H9 (cell line): ENCODE measurements around the gene KRT81. TPM values are rescaled to one million over a fixed set of nuclear protein-coding genes. Genes with fewer than 3 reads are reported as not detected.

Experiments used
- DNase-seq: peaks from one replicate; pipeline ENCODE4 v3.0.0-alpha.2; 2017
- H2AFZ ChIP-seq: one replicate; pipeline ENCODE4 v1.6.1; 2013; ENCODE audit warnings: mild to moderate bottlenecking, low read length, control low read depth, moderate library complexity
- H2AK5ac ChIP-seq: 2 replicates; pipeline ENCODE4 v1.6.1; 2013; ENCODE audit warnings: low read length, control low read depth, mixed read lengths; ENCODE audit not compliant: insufficient read length
- H2BK120ac ChIP-seq: one replicate; pipeline ENCODE4 v1.6.1; 2013; ENCODE audit warnings: low read depth, mild to moderate bottlenecking, low read length, control low read depth, inconsistent platforms; ENCODE audit not compliant: poor library complexity, severe bottlenecking
- H2BK12ac ChIP-seq: 2 replicates; pipeline ENCODE4 v1.6.1; 2013; ENCODE audit warnings: low read length, control low read depth, mixed read lengths, low read depth; ENCODE audit not compliant: insufficient read length
- H2BK15ac ChIP-seq: 2 replicates; pipeline ENCODE4 v1.6.1; 2013; ENCODE audit warnings: low read depth, low read length, control low read depth
- H2BK20ac ChIP-seq: one replicate; pipeline ENCODE4 v1.6.1; 2013; ENCODE audit warnings: low read depth, mild to moderate bottlenecking, low read length, control low read depth, inconsistent platforms; ENCODE audit not compliant: poor library complexity, severe bottlenecking
- H2BK5ac ChIP-seq: 2 replicates; pipeline ENCODE4 v1.6.1; 2013; ENCODE audit warnings: low read length, control low read depth, mixed read lengths; ENCODE audit not compliant: insufficient read length
- H3K14ac ChIP-seq: 2 replicates; pipeline ENCODE4 v1.6.1; 2013; ENCODE audit warnings: low read length, control low read depth; ENCODE audit not compliant: insufficient read depth
- H3K18ac ChIP-seq: 2 replicates; pipeline ENCODE4 v1.6.1; 2013; ENCODE audit warnings: low read depth, mild to moderate bottlenecking, mixed read lengths, low read length, control low read depth; ENCODE audit not compliant: insufficient read length
- H3K23ac ChIP-seq: 2 replicates; pipeline ENCODE4 v1.6.1; 2013; ENCODE audit warnings: low read length, control low read depth, mixed read lengths, low read depth; ENCODE audit not compliant: insufficient read length
- H3K23me2 ChIP-seq: 2 replicates; pipeline ENCODE4 v1.6.1; 2013; ENCODE audit warnings: low read depth, mild to moderate bottlenecking, mixed read lengths, low read length, control low read depth; ENCODE audit not compliant: insufficient read length, poor library complexity, severe bottlenecking
- H3K27ac ChIP-seq: 2 replicates; pipeline ENCODE4 v1.5.1; 2013; ENCODE audit warnings: low read length, control low read depth, mixed read lengths, low read depth; ENCODE audit not compliant: insufficient read length
- H3K27me3 ChIP-seq: 2 replicates; pipeline ENCODE4 v1.6.1; 2013; ENCODE audit warnings: low read length, control low read depth, inconsistent platforms; ENCODE audit not compliant: insufficient read depth
- H3K4ac ChIP-seq: 2 replicates; pipeline ENCODE4 v1.6.1; 2013; ENCODE audit warnings: low read depth, mild to moderate bottlenecking, control low read depth, inconsistent platforms, low read length, moderate library complexity
- H3K4me1 ChIP-seq: 2 replicates; pipeline ENCODE4 v1.6.1; 2013; ENCODE audit warnings: low read length, control low read depth, inconsistent platforms; ENCODE audit not compliant: insufficient read depth
- H3K4me2 ChIP-seq: 2 replicates; pipeline ENCODE4 v1.6.1; 2013; ENCODE audit warnings: low read length, control low read depth, mixed read lengths; ENCODE audit not compliant: insufficient read length, insufficient read depth
- H3K56ac ChIP-seq: 2 replicates; pipeline ENCODE4 v1.6.1; 2013; ENCODE audit warnings: low read depth, mild to moderate bottlenecking, mixed read lengths, low read length, control low read depth; ENCODE audit not compliant: insufficient read length
- H3K79me1 ChIP-seq: 2 replicates; pipeline ENCODE4 v1.6.1; 2013; ENCODE audit warnings: low read depth, mild to moderate bottlenecking, moderate library complexity, low read length, control low read depth, inconsistent platforms; ENCODE audit not compliant: insufficient read depth, poor library complexity, severe bottlenecking
- H3K79me2 ChIP-seq: 2 replicates; pipeline ENCODE4 v1.6.1; 2013; ENCODE audit warnings: low read length, control low read depth, inconsistent platforms; ENCODE audit not compliant: insufficient read depth
- H3K9ac ChIP-seq: 2 replicates; pipeline ENCODE4 v1.6.1; 2013; ENCODE audit warnings: low read length, control low read depth, mixed read lengths; ENCODE audit not compliant: insufficient read length; ENCODE audit errors: extremely low read depth
- H3K9me3 ChIP-seq: one replicate; pipeline ENCODE4 v1.6.1; 2013; ENCODE audit warnings: low read depth, low read length, inconsistent platforms; ENCODE audit not compliant: control insufficient read depth
- H3T11ph ChIP-seq: one replicate; pipeline ENCODE4 v1.6.1; 2013; ENCODE audit warnings: mild to moderate bottlenecking, low read length, control low read depth, inconsistent platforms
- H4K20me1 ChIP-seq: one replicate; pipeline ENCODE4 v1.6.1; 2013; ENCODE audit not compliant: control insufficient read depth, insufficient read length, insufficient read depth
- H4K5ac ChIP-seq: 2 replicates; pipeline ENCODE4 v1.6.1; 2013; ENCODE audit warnings: low read depth, mild to moderate bottlenecking, mixed read lengths, low read length, control low read depth; ENCODE audit not compliant: insufficient read length
- H4K8ac ChIP-seq: replicated peaks from 2 replicates; pipeline ENCODE4 v1.6.1; 2013; ENCODE audit warnings: low read length, control low read depth, mixed read lengths, low read depth; ENCODE audit not compliant: insufficient read length
- H4K91ac ChIP-seq: 2 replicates; pipeline ENCODE4 v1.6.1; 2013; ENCODE audit warnings: low read depth, mild to moderate bottlenecking, moderate library complexity, mixed read lengths, low read length, control low read depth; ENCODE audit not compliant: insufficient read length
- H3K27ac Mint-ChIP-seq, 3 experiments: 2 replicates in 2 of 3; 3 replicates in 1 of 3; pipeline ENCODE4 v1.8.0; 2020 to 2021; ENCODE audit warnings: mixed read lengths in 3 of 3, mild to moderate bottlenecking in 1 of 3, moderate library complexity in 1 of 3
- H3K27me3 Mint-ChIP-seq: 2 replicates; pipeline ENCODE4 v1.8.0; 2021; ENCODE audit warnings: low read depth, mild to moderate bottlenecking, moderate library complexity, mixed read lengths
- H3K36me3 Mint-ChIP-seq, 3 experiments: 2 replicates in 2 of 3; 3 replicates in 1 of 3; pipeline ENCODE4 v1.8.0; 2020 to 2021; ENCODE audit warnings: low read depth in 3 of 3, mixed read lengths in 3 of 3; ENCODE audit not compliant: insufficient read depth in 1 of 3
- H3K4me1 Mint-ChIP-seq, 2 experiments: 2 replicates each; pipeline ENCODE4 v1.8.0; 2020; ENCODE audit warnings: mixed read lengths in 2 of 2
- H3K4me3 Mint-ChIP-seq, 2 experiments: 2 replicates in 1 of 2; 3 replicates in 1 of 2; pipeline ENCODE4 v1.8.0; 2020 to 2021; ENCODE audit warnings: mild to moderate bottlenecking in 2 of 2, mixed read lengths in 2 of 2, moderate library complexity in 1 of 2
- H3K9me3 Mint-ChIP-seq, 2 experiments: 2 replicates in 1 of 2; 3 replicates in 1 of 2; pipeline ENCODE4 v1.8.0; 2020; ENCODE audit warnings: mild to moderate bottlenecking in 2 of 2, mixed read lengths in 2 of 2, moderate library complexity in 1 of 2
- CTCF ChIP-seq: fragments of 200-600 bp; sonication (generic); conservative IDR thresholded peaks from 3 replicates; pipeline ENCODE4 v1.8.0; 2021; ENCODE audit warnings: antibody characterized with exemption, mild to moderate bottlenecking
- WGBS: extraction: QIAGEN DNeasy Blood & Tissue Kit; methylation state at CpG from one replicate; pipeline ENCODE4 v1.1.7; 2013; ENCODE audit warnings: missing lambda C conversion rate, low lambda C conversion rate, mixed read lengths; ENCODE audit not compliant: insufficient read length; ENCODE audit errors: extremely low coverage; 5-methylcytosine and 5-hydroxymethylcytosine counted together
- total RNA-seq: library from RNA; stranded (reverse); gene quantifications from 2 replicates; pipeline ENCODE4 v1.2.1, GENCODE V29; 2021

Gene KRT81
- total RNA-seq, 1 experiment from 2014 or later: not detected

- H3K9me3 Mint-ChIP-seq: no peaks in the 10 kb centered on the region
- Histone ChIP-seq H2BK5ac (no peak overlapping the region), H2BK15ac (no peak overlapping the region), H3K4me2 (no peak overlapping the region), H3K79me1 (no peaks in the 10 kb centered on the region), H2AK5ac (no peak overlapping the region), H2BK120ac (no peak overlapping the region), H2BK12ac (no peak overlapping the region), H3K9me3 (no peaks in the 10 kb centered on the region), H4K5ac (no peak overlapping the region), H3K14ac (no peak overlapping the region), H3K23me2 (no peaks in the 10 kb centered on the region), H4K20me1 (no peaks in the 10 kb centered on the region), H3K56ac (no peak overlapping the region), H3T11ph (no peak overlapping the region), H3K4me1 (no peaks in the 10 kb centered on the region), H4K8ac (no peak overlapping the region), H3K18ac (no peak overlapping the region), H3K4ac (no peak overlapping the region), H2BK20ac (no peak overlapping the region), H3K9ac (no peak overlapping the region), H2AFZ (no peak overlapping the region), H3K27me3 (no peaks in the 10 kb centered on the region; the same call in 1 of the 2 replicates), H3K27ac (no peak overlapping the region), H3K79me2 (no peaks in the 10 kb centered on the region), H4K91ac (no peak overlapping the region), H3K23ac (no peak overlapping the region)
- peaks cover 36% of the 10 kb centered on the region for H3K27me3 Mint-ChIP-seq
- H3K4me1 Mint-ChIP-seq: peaks cover 0 to 4% of the 10 kb centered on the region in 2 experiments; a peak in 2 of 4 replicates
- no peak for DNase-seq
- H3K27ac Mint-ChIP-seq: no peak overlapping the region
- no peak for TF ChIP-seq CTCF
- H3K36me3 Mint-ChIP-seq: no peaks in the 10 kb centered on the region
- H3K4me3 Mint-ChIP-seq: no peak overlapping the region
- no CpG with 5 or more reads among the region's 1 CpG for WGBS
Observed at GRCh38 chr12:52294803-52295202, 3.5 kb upstream of the KRT81 start.
